A549 (cell line): ENCODE data around the gene TMEM165. TPM values are rescaled to one million over a fixed set of nuclear protein-coding genes. Genes with fewer than 3 reads are reported as not detected.

ENCODE experiments used
- ATAC-seq, 2 experiments: fragments of 200-7000 bp in 1 of 2; fragments of >200 bp in 1 of 2; cut with Nextera tagmentation in 1 of 2; cut with Tn5 transposase in 1 of 2; 3 replicates each; pipeline versions ENCODE4 v1.8.0 to v1.9.1; 2018 to 2020; ENCODE audit warnings: mild to moderate bottlenecking in 1 of 2, moderate library complexity in 1 of 2
- CTCF ChIA-PET: fragments of 300-600 bp; sonication (Branson Sonifier 250); formaldehyde crosslinking; extraction: SDS; loops from one replicate; lab custom pipeline; 2021; ENCODE audit warnings: antibody characterized with exemption, inconsistent platforms; lab: Yijun Ruan, JAX
- POLR2A ChIA-PET: fragments of 350-600 bp; formaldehyde crosslinking; extraction: SDS; loops from one replicate; lab custom pipeline; 2021; ENCODE audit warnings: antibody characterized with exemption, inconsistent platforms; lab: Yijun Ruan, JAX
- DNase-seq, 2 experiments: peaks; one replicate each; pipeline versions ENCODE4 v3.0.0 to v3.0.0-alpha.2; 2011 to 2016; ENCODE audit warnings: low read depth in 1 of 2, low spot score in 1 of 2
- FAIRE-seq: peaks from 2 replicates; lab custom pipeline; 2011; peaks lifted over from hg19 to GRCh38; lab: Jason Lieb, UNC
- H3K27ac ChIP-seq, 2 experiments: fragments of >200 bp; sonication (Bioruptor Twin); formaldehyde crosslinking; 3 replicates each; pipeline ENCODE4 v1.5.1; 2016 to 2017
- H3K4me1 ChIP-seq: fragments of >200 bp; sonication (Bioruptor Twin); formaldehyde crosslinking; 3 replicates; pipeline ENCODE4 v1.6.1; 2016
- H3K4me2 ChIP-seq: fragments of >200 bp; sonication (Bioruptor Twin); formaldehyde crosslinking; 3 replicates; pipeline ENCODE4 v1.6.1; 2016
- H3K4me3 ChIP-seq: fragments of >200 bp; sonication (Bioruptor Twin); formaldehyde crosslinking; 3 replicates; pipeline ENCODE4 v1.5.1; 2016
- H3K9me3 ChIP-seq: fragments of >200 bp; sonication (Bioruptor Twin); formaldehyde crosslinking; 3 replicates; pipeline ENCODE4 v1.6.1; 2016
- BHLHE40 ChIP-seq: IDR thresholded peaks from 2 replicates; pipeline ENCODE4 v1.6.1; 2012; ENCODE audit warnings: low read depth, low read length, inconsistent platforms
- CEBPB ChIP-seq, 2 experiments: fragments of >200 bp in 1 of 2; sonication (Bioruptor Twin) in 1 of 2; formaldehyde crosslinking in 1 of 2; IDR thresholded peaks; 2 replicates each; pipeline ENCODE4 v1.6.1; 2012 to 2016
- CTCF ChIP-seq: fragments of >200 bp; sonication (Bioruptor Twin); formaldehyde crosslinking; IDR thresholded peaks from 3 replicates; pipeline ENCODE4 v1.5.1; 2016
- ELK1 ChIP-seq: fragments of 150-350 bp; IDR thresholded peaks from 2 replicates; pipeline ENCODE4 v1.6.1; 2014; ENCODE audit warnings: low read depth, mild to moderate bottlenecking, low read length
- HMGXB4 ChIP-seq: fragments of 250-450 bp; sonication (Bioruptor Pico); IDR thresholded peaks from 2 replicates; pipeline ENCODE4 v1.5.0; 2021; ENCODE audit warnings: mild to moderate bottlenecking, moderate library complexity, borderline replicate concordance
- HOXB5 ChIP-seq: fragments of 250-450 bp; sonication (Bioruptor Pico); IDR thresholded peaks from 2 replicates; pipeline ENCODE4 v1.5.0; 2020; ENCODE audit warnings: mild to moderate bottlenecking, moderate library complexity
- JUN ChIP-seq, 2 experiments: fragments of >200 bp; sonication (Bioruptor Twin); formaldehyde crosslinking; IDR thresholded peaks; 2 replicates in 1 of 2; 3 replicates in 1 of 2; pipeline ENCODE4 v1.6.1; 2016 to 2017
- KDM5A ChIP-seq: fragments of 200-600 bp; sonication (generic); IDR thresholded peaks from 2 replicates; pipeline ENCODE4 v1.6.1; 2016; ENCODE audit warnings: antibody characterized with exemption, mild to moderate bottlenecking
- POLR2A ChIP-seq: IDR thresholded peaks from 2 replicates; pipeline ENCODE4 v1.6.1; 2012; ENCODE audit warnings: mild to moderate bottlenecking, low read length
- REST ChIP-seq: fragments of 200-600 bp; sonication (generic); IDR thresholded peaks from 2 replicates; pipeline ENCODE4 v1.6.1; 2016; ENCODE audit warnings: antibody characterized with exemption, mild to moderate bottlenecking, moderate library complexity
- RNF2 ChIP-seq: fragments of 200-600 bp; sonication (generic); IDR thresholded peaks from 2 replicates; pipeline ENCODE4 v1.6.1; 2016; ENCODE audit warnings: low read depth, mild to moderate bottlenecking, antibody characterized with exemption, moderate library complexity, borderline replicate concordance
- SMC3 ChIP-seq: fragments of >200 bp; sonication (Bioruptor Twin); formaldehyde crosslinking; IDR thresholded peaks from 3 replicates; pipeline ENCODE4 v1.6.1; 2018; ENCODE audit warnings: inconsistent platforms
- ZC3H11A ChIP-seq: fragments of 450-650 bp; IDR thresholded peaks from 2 replicates; pipeline ENCODE4 v1.6.1; 2014; ENCODE audit warnings: antibody characterized with exemption, mild to moderate bottlenecking
- ZSCAN20 ChIP-seq: fragments of 250-450 bp; sonication (Bioruptor Pico); IDR thresholded peaks from 2 replicates; pipeline ENCODE4 v1.8.0; 2022; ENCODE audit warnings: mild to moderate bottlenecking, moderate library complexity
- WGBS: methylation state at CpG from one replicate; pipeline ENCODE4 v1.1.6; 2017; ENCODE audit errors: missing lambda C conversion rate; 5-methylcytosine and 5-hydroxymethylcytosine counted together
- polyA plus RNA-seq, 4 experiments: library from polyadenylated mRNA; depleted of rRNA in 3 of 4; stranded (reverse); fragments of >200 nt; fragmentation: RNase III in 1 of 4; extraction: RNeasy Plus Mini Kit Qiagen cat#74134 plus additional on column Dnase treatment in 1 of 4; gene quantifications; 2 replicates in 3 of 4; 3 replicates in 1 of 4; pipeline ENCODE4 v1.2.3, GENCODE V29; 2011 to 2017

The TMEM165 gene
- polyA plus RNA-seq, 2 of the 4 experiments (the other 2 are of a cell fraction), result 52.6 to 83.5 TPM

- TF ChIP-seq REST (no peak), ELK1 (no peak), HOXB5 (CRISPR knock-in tag) (no peak), JUN (IDR thresholded peaks at IDR 0.05) (peak in 1 of 2 experiments; percentile 77; a peak in 2 of 5 replicates), SMC3 (peak; percentile 84), HMGXB4 (CRISPR knock-in tag) (peak; percentile 86; the same call in 1 of the 2 replicates), CTCF (peak; percentile 84)
These were observed 49.5 kb upstream of the TMEM165 start, which contains the start of gene SRD5A3 (continued) for GRCh38 chr4:55345980-55346850.

- ChIA-PET POLR2A (interaction anchor here (1.5 kb wide), 1 partner anchor 200 kb away, joined by 3 read pairs; the partner anchor contains the start of gene CLOCK), CTCF (interaction anchor here (0.6 to 2.7 kb wide), 13 partner anchors 9 to 360 kb away, joined by 3 to 17 read pairs (median 4); no protein-coding TSS in a partner anchor)
- Histone ChIP-seq H3K4me3 (peak overlapping the region; percentile 47), H3K9me3 (no peaks in the 10 kb centered on the region), H3K4me2 (peak overlapping the region; percentile 85), H3K27ac (peak overlapping the region; percentile 94 to 99), H3K4me1 (peaks cover 10% of the 10 kb centered on the region; the same call in 1 of the 3 replicates)
- FAIRE-seq, result no peak
- ATAC-seq, result peak in 1 of 2 experiments; percentile 5; a peak in 3 of 6 replicates
- 46% methylated on average over 15 of the region's 16 CpGs for WGBS
- DNase-seq, result no peak
- TF ChIP-seq ZSCAN20 (CRISPR knock-in tag), result no peak
- no peak for TF ChIP-seq RNF2
- no peak for TF ChIP-seq HOXB5 (CRISPR knock-in tag)
These were observed 48.9 kb upstream of the TMEM165 start for GRCh38 chr4:55346851-55347255.

GRCh38 chr4:55347610-55348228 is 48.0 kb upstream of the TMEM165 start:
- ChIA-PET CTCF (interaction anchor here (0.6 to 2.7 kb wide), 6 partner anchors 8 to 90 kb away, joined by 3 to 17 read pairs (median 5); no protein-coding TSS in a partner anchor), POLR2A (no interaction called here)
- no peak overlapping the region for H3K27ac ChIP-seq
- H3K4me2 ChIP-seq, result peak overlapping the region; percentile 85; the same call in 1 of the 3 replicates
- H3K9me3 ChIP-seq, result no peaks in the 10 kb centered on the region
- H3K4me3 ChIP-seq, result no peak overlapping the region
- TF ChIP-seq HMGXB4 (CRISPR knock-in tag) (no peak), POLR2A (no peak), CEBPB (IDR thresholded peaks at IDR 0.05) (no peak), BHLHE40 (no peak), ZSCAN20 (CRISPR knock-in tag) (no peak), RNF2 (no peak), KDM5A (no peak), ZC3H11A (no peak)
- 90% methylated on average over 3 of the region's 3 CpGs for WGBS
- DNase-seq (no peak), ATAC-seq (no peak), FAIRE-seq (no peak)
- H3K4me1 ChIP-seq, result peaks cover 10% of the 10 kb centered on the region; the same call in 1 of the 3 replicates
